AG09319 (cell line): ENCODE data around the gene RNF183.
A peak's percentile ranks its signal among the peaks of the same experiment; 100 is the strongest.

Experiments
- DNase-seq: peaks from one replicate; pipeline ENCODE4 v3.0.0-alpha.2; 2010; ENCODE audit warnings: low read depth; ENCODE audit errors: extremely low read depth
- TF ChIP-seq, protein P1 (sequence below): IDR thresholded peaks from 2 replicates; pipeline ENCODE4 v1.5.1; 2011; ENCODE audit warnings: low read depth, mild to moderate bottlenecking, inconsistent platforms, low read length, moderate library complexity

RNF183 gene

DNA sequence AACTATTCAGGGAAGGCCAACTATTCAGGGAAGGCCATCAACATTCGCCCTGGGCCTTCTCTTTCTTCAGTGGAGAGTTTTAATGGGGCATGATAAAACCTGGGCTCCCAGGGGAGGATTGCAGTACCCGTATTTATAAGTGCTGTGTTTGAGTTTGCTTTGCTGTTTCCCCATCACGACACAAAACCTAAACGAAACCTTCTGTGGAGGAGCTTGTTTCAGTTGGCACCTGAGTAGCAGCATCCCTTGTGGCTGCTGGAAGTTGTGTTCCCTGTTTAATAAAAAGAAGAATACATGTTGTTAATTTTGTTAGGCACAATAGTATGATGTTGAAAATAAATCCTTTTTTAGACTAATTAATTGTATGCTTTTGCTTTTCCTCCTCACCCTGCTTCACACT is 28.6 kb upstream of the RNF183 start:
- no peak for DNase-seq
- TF ChIP-seq, protein P1, sequence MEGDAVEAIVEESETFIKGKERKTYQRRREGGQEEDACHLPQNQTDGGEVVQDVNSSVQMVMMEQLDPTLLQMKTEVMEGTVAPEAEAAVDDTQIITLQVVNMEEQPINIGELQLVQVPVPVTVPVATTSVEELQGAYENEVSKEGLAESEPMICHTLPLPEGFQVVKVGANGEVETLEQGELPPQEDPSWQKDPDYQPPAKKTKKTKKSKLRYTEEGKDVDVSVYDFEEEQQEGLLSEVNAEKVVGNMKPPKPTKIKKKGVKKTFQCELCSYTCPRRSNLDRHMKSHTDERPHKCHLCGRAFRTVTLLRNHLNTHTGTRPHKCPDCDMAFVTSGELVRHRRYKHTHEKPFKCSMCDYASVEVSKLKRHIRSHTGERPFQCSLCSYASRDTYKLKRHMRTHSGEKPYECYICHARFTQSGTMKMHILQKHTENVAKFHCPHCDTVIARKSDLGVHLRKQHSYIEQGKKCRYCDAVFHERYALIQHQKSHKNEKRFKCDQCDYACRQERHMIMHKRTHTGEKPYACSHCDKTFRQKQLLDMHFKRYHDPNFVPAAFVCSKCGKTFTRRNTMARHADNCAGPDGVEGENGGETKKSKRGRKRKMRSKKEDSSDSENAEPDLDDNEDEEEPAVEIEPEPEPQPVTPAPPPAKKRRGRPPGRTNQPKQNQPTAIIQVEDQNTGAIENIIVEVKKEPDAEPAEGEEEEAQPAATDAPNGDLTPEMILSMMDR, result no peak

DNA sequence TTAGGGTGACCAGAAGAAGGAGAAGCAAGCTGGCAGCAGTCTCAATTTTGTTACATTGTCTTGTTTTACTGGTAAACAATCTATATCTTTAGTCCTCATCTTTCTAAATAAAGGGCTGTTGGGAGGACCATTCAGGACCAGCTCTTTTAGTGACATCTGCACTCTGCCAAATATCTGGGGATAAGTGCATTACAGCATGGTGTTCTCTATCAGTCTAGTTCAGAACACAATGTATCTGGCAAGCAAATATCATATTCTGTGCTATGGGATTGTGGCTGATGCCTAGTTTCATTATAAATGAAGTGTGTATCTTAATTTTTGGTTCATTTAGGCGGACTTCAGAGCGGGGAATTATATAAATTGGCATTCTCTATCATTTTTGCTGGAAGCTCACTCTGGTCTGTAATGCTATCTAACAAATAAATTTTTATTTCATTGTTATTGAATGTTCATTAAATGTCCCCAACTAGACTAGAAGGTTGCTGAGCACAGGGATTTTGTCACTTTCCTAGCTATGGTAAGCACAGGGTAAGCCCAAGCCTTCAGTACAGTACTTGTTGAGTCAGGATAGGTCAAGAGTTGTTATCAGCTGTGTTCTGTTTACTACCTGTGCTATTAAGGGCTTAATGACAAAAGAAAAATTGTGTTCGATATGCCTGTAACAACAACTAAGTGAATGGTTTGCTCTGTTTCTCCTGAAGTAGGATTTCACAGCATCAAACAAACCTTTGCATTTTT is 25.0 kb upstream of the RNF183 start:
- TF ChIP-seq, protein P1, result no peak

DNA sequence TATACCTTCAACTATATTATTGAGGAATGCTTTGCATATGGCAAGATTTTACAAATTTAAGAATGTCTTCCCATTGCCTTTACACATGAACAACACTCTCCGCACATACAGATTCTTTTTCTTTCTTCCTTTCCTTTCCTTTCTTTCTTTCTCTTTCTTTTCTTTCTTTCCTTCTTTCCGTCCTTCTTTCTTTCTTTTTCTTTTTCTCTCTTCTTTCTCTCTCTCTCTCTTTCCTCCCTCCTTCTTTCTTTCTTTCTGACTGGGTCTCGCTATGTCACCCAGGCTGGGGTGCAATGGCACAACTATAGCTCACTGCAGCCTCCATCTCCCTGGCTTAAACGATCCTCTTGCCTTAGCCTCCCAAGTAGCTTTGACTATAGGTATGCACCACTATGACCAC is 23.1 kb upstream of the RNF183 start:
- DNase-seq, result no peak
- TF ChIP-seq, protein P1, result no peak

More for the DNA sequence above, 25.0 kb upstream of the RNF183 start:
- DNase-seq, result no peak

DNA sequence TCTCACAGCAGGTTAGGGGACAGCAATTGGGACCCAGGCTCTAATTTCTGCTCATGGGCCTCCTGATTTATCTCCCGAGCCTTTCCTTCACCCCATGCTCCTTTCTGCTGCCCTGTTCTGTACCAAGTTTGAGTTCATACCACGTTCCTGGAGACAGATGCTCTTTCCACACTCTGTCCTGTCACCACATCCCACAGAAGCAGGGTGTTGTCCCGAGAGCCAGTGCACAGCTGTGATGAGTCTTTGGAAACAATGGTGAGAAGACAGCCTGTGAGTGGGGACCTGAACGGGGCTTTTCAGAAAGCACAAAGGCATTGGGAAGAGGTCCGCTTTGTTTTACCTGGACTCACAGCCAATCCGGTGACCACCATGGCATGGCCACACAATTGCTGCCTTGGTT is 19.5 kb upstream of the RNF183 start:
- DNase-seq, result no peak
- TF ChIP-seq, protein P1, result no peak

DNA sequence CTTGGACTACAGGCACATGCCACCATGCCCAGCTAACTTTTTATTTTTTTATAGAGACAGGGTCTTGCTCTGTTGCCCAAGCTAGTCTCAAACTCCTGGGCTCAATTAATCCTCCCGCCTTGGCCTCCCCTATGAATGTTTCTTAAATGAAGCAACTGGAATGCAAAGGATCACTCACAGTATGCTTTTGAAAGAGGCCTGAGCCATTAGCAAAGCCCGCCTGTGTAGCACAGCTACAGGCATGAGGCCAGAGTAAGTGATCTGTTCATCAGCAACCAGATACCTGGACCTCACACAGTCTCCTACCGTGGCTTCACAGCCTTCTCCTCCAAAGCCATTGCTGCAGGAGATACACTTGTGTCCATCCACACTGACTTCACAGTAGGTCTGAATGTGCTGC is 16.9 kb upstream of the RNF183 start:
- no peak for DNase-seq
- TF ChIP-seq, protein P1, result no peak

DNA sequence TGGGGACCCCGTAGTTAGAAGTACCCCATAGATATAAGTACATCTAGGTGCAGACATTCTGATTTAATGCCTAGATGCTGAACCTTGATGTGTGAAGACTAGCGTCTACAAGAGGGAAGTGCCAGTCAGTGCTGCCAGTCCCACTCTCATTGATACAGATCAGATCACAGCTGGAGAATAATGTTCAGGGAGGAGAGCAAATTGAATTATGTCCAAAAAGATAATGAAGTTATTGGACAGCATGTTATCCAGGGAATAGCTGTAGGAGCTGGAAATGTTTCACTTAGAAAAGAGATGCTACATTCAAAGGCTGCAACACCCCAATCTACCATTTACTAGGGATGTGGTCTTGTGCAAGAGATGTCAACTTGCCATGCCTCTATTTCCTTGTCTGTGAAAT is 15.9 kb upstream of the RNF183 start:
- TF ChIP-seq, protein P1, result no peak
- DNase-seq, result no peak

DNA sequence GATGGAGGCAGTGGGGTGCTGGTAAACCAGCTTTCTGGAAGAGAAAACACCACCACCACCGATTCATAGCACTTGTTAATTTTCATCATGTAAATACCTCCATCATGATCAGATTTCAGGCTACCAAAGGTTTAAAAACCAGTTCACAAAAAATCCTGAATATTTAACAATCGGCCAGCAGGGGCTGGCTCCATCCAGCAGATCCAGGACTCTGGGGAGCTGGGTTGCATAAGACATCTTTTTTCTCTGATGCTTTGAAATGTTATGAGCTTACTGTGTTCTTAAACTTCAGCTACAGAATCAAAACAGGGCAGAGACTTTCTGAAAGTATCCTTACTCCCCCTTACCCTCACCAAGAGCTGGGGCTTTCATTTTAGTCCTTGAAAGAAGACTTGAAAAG is 14.6 kb upstream of the RNF183 start:
- TF ChIP-seq, protein P1, result peak; percentile 25
- no peak for DNase-seq
